Peyer's patch (tissue), 4 donors: ENCODE measurements around the gene C22orf31.

Experiments used
- POLR2A ChIP-seq, 2 donors: fragments of 450-650 bp; IDR thresholded peaks; one replicate each; pipeline ENCODE4 v1.5.1; 2017; ENCODE audit warnings: antibody characterized with exemption in 2 of 2, mild to moderate bottlenecking in 2 of 2, moderate library complexity in 2 of 2
- TF ChIP-seq, protein P1 (sequence below), 6 experiments: fragments of 450-650 bp in 4 of 6; fragments of 200-600 bp in 2 of 6; sonication (generic) in 1 of 6; IDR thresholded peaks; one replicate each; pipeline ENCODE4 v1.5.1; 2017 to 2019; ENCODE audit warnings: antibody characterized with exemption in 6 of 6, mild to moderate bottlenecking in 3 of 6, moderate library complexity in 1 of 6

DNA sequence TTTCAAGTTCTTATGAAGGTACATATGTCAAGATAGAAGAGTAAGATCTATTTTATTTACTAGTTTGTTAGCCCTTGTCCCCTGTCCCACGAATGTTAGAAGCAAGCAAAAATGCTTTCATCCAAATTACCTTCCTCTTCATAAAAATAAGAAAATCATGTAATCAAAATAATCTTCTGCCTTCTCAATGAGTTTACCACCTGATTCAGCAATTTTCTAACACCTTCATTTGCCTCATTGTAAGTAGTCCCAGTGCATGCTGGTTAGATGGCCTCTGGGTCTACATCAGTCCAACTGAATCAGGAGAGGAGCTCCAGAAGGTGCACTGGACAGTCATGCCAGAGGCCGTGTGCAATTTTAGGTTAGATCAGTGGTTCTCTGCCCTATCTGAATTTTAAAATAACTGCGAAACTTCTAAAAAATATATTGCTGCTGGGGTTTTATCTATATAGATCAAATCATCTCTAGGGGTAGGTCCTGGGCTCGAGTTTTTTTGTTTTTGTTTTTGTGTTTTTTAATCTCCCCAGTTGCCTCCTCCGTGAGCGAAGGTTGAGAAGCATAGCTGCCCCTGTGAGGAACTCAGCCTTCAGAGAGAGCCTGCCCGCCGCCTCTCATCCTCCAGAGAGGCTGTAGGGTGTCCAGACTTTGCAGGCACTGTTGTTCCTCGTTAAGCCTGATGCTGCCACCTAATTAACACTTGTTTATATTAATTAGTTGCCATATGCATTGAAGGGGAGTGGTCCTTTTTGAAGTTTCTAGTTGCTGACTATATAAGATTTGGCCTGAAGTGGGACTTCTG, 32.2 kb downstream of the C22orf31 start:
- TF ChIP-seq, protein P1, sequence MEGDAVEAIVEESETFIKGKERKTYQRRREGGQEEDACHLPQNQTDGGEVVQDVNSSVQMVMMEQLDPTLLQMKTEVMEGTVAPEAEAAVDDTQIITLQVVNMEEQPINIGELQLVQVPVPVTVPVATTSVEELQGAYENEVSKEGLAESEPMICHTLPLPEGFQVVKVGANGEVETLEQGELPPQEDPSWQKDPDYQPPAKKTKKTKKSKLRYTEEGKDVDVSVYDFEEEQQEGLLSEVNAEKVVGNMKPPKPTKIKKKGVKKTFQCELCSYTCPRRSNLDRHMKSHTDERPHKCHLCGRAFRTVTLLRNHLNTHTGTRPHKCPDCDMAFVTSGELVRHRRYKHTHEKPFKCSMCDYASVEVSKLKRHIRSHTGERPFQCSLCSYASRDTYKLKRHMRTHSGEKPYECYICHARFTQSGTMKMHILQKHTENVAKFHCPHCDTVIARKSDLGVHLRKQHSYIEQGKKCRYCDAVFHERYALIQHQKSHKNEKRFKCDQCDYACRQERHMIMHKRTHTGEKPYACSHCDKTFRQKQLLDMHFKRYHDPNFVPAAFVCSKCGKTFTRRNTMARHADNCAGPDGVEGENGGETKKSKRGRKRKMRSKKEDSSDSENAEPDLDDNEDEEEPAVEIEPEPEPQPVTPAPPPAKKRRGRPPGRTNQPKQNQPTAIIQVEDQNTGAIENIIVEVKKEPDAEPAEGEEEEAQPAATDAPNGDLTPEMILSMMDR (IDR thresholded peaks at IDR 0.05) = no peak
- TF ChIP-seq POLR2A (IDR thresholded peaks at IDR 0.05) = no peak
